Cerebellar cortex (tissue), 1 donor: ENCODE data around the gene HDAC4.

Source experiments
- DNase-seq: peaks from one replicate; pipeline ENCODE4 v3.0.0-alpha.2; 2015; ENCODE audit warnings: low spot score

Gene HDAC4

GRCh38 chr2:239425631-239426030 is 24.8 kb upstream of the HDAC4 start:
- peak; percentile 7 for DNase-seq

DNA sequence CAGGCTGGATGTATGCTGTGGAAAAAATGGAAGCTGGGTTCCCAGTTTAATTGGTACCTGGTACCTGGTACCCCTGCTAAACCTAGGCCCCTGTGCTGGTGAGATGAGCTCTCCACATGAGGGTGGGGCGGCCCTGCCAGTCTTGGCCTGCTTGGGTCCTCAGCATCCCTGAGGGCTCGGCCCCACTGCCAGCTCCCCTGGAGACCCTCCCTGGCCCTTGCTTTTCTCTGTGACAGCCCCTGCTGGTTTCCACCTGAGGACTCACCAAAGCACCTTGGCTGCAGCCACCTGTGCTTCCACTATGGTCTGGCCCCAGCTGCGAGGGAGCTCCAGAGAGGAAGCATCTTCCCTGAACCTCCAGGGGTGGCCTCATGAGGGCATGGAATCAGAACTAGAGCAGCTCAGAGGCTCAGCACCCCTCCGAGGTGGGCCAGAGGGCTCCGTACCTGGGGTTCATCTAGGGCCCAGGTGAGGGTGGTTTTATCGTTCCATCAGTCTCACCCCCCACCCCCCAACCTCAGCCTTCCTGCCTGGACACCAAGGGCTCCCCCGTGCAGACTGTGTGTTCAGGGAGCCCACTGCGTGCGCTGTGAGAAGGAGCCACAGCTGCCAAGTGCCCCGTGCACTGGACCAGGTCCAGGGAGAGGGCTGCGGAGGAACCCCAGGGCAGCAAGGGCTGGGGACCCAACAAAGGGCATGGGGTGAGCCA is 23.7 kb upstream of the HDAC4 start:
- DNase-seq: no peak

DNA sequence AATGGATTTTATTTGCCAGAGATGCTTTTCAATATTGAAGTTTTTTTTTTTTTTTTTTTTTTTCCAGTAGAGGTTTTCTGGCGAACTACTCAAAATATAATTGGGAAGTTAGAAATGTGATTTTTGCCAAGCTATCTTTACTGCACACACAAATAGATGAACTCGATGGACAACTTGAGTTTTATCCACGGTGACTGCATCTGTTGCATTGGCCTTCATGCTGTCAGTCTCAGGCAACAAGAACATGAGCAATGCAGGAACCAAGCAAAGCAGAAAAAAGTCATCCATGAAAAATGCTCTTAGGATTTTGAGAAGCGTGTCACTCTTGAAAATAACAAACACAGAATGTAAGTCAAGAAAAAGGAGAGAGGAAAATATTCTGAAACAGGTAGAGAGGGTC is 22.7 kb upstream of the HDAC4 start:
- no peak for DNase-seq

GRCh38 chr2:239421851-239422250 is 21.0 kb upstream of the HDAC4 start:
- DNase-seq: no peak

DNA sequence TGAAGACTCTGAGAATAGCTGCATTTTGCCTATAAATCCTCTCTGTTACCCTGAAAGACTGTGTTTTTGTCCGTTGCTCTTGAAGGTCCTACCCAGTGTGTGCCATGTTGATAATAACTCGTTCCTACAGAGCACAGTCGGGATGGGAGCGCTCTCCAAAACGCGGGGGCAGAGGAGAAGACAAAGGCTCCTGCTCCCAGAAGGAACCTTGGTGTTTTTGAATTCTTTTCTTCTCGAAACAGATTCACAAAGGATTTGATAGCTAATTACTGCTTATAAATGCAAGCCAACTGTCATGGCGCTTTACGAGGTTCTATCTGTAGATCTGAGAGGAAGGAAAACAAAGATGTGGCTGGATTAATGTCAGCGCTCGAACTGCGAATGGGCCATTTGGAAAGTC is 19.3 kb upstream of the HDAC4 start:
- DNase-seq: no peak

- no peak for DNase-seq
Observed at GRCh38 chr2:239418918-239419317, 18.1 kb upstream of the HDAC4 start.

DNA sequence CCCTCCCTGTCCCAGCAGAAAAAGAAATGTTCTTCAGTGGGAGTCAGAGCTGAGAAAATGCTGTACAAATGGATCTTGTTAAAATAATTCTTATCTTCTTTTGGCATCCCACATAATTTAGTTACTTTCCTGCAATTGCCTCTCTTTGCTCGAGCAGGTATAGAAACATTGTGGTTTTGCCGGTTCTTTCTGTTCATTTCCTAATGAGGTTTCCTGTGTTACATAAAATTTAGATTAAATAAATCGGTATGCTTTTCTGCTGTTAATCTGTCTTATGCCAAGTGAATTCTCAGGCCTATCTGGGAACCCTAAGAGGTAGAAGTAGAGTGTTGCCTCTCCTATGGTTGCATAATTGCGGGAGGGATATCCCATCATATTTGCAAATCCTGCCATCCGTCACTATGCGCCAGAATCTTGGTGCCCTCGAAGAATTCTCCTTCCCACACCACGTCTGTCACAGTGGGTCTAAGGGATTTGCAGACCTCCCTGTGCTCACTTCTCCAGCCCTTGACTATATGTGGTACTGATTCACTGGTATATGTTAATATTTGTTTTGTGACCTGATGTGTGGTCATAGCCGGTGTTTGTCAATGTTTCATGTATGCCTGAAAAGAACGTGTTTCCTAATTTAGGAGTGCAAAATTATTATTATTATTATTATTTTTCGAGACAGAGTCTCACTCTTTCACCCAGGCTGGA is 12.2 kb upstream of the HDAC4 start:
- no peak for DNase-seq

DNA sequence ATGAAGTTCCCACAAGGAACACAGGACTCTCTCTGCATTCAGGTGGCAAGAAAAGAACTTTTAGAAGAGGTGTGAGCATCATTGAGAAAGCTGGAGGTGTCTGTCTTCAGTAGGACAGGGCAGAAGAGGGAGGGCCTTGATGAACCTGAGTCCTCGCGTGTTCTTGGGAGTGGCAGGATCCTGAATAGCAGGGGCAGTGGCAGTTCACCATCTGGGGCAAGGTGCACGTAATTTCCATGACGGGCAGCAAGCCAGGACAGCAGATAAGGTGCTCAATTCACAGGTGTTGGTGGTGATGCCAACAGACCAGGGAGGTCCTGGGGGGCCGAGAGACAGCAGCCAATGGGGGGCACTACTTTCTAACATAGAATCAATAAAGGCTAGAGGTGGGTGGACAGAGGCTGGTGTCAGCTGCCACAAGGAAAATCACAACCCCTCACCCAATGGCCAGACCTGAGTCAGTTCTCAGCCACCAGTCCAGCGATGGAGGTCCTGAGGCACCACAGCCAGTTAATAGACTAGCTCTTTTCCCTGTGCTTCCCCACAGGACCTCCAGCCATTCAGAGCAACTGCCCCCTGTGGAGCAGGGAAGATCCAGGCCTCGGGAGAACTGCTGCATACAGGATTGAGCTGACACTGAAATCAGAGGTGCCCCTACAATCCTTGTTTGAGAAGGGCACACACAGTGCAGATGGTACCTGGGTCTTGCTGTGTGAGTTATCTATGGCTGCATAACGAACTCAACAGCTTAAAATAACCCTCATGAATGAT is 10.9 kb upstream of the HDAC4 start:
- no peak for DNase-seq

DNA sequence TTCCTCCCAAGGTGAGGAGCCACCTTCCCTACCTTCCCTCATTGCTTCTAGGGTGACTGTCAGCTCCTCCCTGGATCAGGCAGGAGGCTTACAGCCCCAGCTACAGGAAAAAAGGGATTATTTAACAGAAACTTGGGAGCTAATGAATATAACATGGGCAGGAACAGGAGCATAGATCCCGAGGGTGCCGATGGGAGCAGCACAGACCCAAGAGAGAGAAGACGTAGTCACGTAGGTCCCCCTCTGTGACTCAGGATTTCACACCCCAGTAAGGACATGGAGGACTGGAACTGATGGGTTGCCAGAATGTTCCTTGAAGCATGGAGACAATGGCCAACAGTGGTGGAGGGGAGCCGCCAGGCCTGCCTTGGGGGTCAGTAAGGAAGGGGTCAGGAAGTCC is 10.3 kb upstream of the HDAC4 start:
- no peak for DNase-seq

DNA sequence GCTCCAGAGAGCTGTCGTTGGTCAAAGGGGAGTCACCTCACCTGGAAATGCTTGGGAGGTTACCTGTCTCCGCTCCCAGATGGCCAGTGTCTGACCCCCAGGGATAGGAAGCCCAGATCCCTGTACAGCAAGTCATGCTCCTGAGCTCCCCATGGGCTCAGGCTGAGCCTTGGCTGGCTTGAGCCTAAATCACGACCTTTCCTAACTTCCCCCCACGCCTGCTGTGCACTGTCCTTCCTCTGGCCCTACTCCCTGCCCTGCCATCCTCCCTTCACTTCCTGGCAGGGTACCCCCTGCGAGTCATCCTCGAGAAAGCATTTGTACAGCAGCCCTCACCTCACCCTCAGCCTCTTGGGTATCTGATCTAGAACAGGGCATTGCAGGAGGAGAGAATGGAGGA is 9.2 kb upstream of the HDAC4 start:
- no peak for DNase-seq

GRCh38 chr2:239407112-239407511 is 6.3 kb upstream of the HDAC4 start:
- no peak for DNase-seq

GRCh38 chr2:239406316-239406995 is 5.6 kb upstream of the HDAC4 start:
- DNase-seq: no peak

GRCh38 chr2:239405071-239405470 is 4.3 kb upstream of the HDAC4 start:
- DNase-seq: no peak

DNA sequence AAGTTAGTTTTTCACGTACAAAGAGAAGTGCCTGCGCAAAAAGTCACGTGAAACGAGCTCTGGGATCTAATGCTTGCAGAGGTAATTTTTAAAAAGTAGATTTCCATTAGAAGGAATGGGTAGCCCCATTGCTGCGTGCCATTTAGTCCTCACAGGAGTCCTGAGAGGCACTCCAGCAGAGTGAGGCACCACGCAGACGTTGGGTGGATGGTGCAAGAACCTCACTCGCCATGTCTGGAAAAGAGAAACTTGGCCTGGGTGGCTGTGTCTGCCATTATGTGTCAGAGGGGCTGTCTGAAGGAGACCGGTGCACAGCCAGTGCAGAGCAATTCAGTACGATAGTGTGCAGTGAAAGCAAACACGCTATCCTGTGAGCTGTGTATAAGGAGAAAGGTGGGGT is 1.8 kb upstream of the HDAC4 start:
- no peak for DNase-seq

DNA sequence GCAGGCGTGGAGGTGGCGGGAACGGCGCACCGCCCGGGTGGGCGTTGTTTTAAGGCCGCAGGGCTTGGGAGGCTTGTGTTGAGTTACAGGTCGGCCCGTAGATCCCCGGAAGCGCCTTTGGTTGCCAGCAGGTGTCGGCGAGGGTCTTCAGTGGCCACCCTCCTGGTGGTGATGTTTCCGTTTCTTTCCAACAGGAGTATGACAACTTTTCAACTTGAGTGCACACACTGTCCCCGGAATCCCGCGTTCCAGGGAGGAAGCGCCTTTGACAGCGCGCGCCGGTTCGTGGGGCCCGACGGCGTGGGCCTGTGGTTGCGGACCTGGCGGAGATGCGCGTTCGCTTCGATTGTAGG is 1.0 kb upstream of the HDAC4 start:
- DNase-seq: no peak

- peak; percentile 99 for DNase-seq
Observed at GRCh38 chr2:239401067-239401880, 454 bp upstream of the HDAC4 start.

DNA sequence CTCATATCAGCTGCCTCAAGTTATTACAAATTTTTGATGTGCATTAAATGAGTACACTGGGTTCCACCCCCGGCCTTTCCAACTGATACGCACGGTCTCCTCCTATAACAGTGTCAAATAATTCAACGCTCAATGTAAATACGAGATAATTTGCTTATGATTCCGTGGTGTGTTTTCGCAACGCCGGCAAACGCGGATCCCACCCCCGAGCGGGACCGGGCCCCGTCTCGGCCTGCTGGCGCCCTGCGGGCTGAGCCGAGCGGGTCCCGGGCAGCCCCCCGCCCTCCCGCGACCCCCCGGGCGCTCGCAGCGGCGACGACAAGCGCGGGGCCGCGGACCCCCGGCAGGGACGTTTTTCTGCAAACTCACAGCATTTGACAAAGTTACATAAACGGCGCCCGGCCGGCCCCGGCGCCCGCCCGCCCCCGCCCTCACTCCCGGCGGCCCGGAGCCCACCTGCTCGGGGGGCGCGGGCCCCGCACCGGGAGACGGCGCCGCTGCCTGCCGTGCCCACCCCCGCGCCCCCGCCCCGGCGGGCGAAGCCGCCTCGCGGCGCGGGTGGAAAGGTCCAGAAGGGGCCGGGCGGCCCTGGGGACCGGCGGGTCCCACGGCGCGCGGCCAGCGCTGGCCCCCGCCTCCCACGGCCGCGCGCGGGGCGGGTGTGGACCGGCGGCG is 762 bp downstream of the HDAC4 start:
- no peak for DNase-seq

DNA sequence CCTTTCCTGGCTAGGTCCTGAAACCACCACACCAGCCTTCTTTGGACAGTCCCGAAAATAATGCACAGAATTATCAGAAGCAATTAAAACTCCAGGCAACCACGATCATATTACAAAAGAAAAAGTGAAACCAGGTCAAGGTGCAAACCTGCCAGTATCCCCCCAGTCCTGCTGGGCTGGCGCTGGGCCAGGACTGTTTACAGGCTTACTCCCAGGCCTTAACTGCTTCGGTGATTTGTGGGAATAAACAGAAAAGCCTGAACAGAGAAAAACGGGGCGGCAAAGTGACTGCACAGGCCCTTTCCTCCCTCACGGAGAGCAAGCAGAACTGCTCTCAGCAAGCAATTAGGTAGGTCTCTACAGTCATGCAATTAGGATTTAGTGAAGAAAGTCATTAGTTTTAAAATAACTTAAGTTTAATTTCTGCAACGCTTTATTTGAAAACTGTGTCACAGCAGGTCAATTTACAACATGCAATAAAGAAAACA is 1.3 kb downstream of the HDAC4 start:
- DNase-seq: peak; percentile 39

- DNase-seq: peak; percentile 37
Observed at GRCh38 chr2:239398521-239398921, 2.3 kb downstream of the HDAC4 start.

DNA sequence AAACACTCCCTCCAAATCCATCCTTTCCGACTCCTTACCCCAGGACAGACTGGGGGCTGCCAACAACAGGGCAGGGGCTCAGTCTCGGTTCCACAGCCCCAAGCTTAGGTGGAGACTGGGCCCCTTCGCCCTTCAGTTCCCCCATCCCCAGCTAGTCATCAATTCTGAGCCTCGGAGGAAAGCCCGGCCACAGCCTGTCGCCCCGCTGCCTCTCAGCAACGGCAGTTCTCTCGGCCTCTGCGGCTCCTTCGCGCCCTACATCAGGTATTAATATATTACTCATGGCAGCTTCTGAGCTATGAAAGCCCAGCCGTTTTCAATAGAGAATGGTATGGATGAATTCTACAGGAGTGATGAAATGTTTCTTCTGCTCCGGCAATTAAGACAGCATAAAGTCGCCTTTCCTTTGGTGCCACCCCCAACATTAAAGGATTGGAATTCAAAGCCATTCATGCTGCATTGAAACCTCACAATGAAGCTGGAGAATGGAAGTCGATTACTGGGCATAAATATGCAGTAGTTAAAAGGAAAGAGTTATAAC is 2.8 kb downstream of the HDAC4 start:
- DNase-seq: no peak
